Subcutaneous abdominal adipose tissue (tissue), 5 donors: ENCODE results near the gene STK38L.

Source experiments
- H3K27ac ChIP-seq: one replicate; pipeline ENCODE4 v1.7.0; 2013; ENCODE audit warnings: low read depth, mild to moderate bottlenecking, inconsistent platforms, low read length, moderate library complexity
- H3K27me3 ChIP-seq, 5 donors: one replicate each; pipeline ENCODE4 v1.7.0; 2013; ENCODE audit warnings: low read length in 5 of 5, inconsistent platforms in 1 of 5; ENCODE audit not compliant: control insufficient read depth in 5 of 5, insufficient read depth in 4 of 5
- H3K36me3 ChIP-seq, 5 donors: one replicate each; pipeline ENCODE4 v1.7.0; 2013; ENCODE audit warnings: low read length in 5 of 5; ENCODE audit not compliant: control insufficient read depth in 5 of 5, insufficient read depth in 5 of 5
- H3K4me1 ChIP-seq, 5 donors: one replicate each; pipeline ENCODE4 v1.7.0; 2013; ENCODE audit warnings: low read length in 5 of 5, mild to moderate bottlenecking in 3 of 5, moderate library complexity in 1 of 5; ENCODE audit not compliant: control insufficient read depth in 5 of 5, insufficient read depth in 5 of 5
- H3K4me3 ChIP-seq, 5 donors: one replicate each; pipeline ENCODE4 v1.7.0; 2013; ENCODE audit warnings: low read length in 5 of 5, low read depth in 1 of 5
- H3K9ac ChIP-seq, 5 donors: one replicate each; pipeline ENCODE4 v1.7.0; 2013; ENCODE audit warnings: low read length in 5 of 5, mild to moderate bottlenecking in 4 of 5, moderate library complexity in 3 of 5
- H3K9me3 ChIP-seq, 5 donors: one replicate each; pipeline ENCODE4 v1.7.0; 2013; ENCODE audit warnings: low read length in 5 of 5; ENCODE audit not compliant: control insufficient read depth in 5 of 5
- donor health status: healthy.
- donor health status: healthy.
- donor health status: healthy.
- donor health status: healthy.
- donor health status: healthy.

The STK38L gene

DNA sequence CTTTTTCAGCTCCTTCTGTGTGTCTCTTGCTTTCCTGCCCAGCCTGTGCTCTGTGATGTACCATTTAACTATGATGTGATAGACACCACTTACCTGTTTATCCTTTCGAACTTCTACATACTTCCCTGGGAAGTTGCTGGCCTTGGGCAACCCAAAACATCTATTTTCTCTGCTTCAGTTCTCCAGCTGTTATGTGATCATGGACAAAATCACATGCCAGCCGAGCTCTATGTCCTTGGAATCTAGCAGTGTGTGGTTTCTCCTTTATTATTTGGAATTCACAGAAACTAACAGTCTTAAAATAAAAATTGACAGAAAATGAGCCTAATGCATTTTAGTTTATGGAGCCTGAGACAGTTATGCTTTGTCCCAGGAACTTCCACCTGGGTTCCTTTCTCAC lies 111.4 kb downstream of the STK38L start:
- Histone ChIP-seq H3K27ac (no peak overlapping the region), H3K4me1 (no peaks in the 10 kb centered on the region), H3K36me3 (no peaks in the 10 kb centered on the region), H3K9me3 (no peaks in the 10 kb centered on the region), H3K27me3 (no peaks in the 10 kb centered on the region), H3K4me3 (no peak overlapping the region), H3K9ac (no peak overlapping the region)

- H3K9me3 ChIP-seq, result no peaks in the 10 kb centered on the region
- no peak overlapping the region for H3K27ac ChIP-seq
- H3K4me1 ChIP-seq, result no peaks in the 10 kb centered on the region
- H3K4me3 ChIP-seq, result no peak overlapping the region
- no peaks in the 10 kb centered on the region for H3K27me3 ChIP-seq
- H3K9ac ChIP-seq, result no peak overlapping the region
- no peaks in the 10 kb centered on the region for H3K36me3 ChIP-seq
Measured at GRCh38 chr12:27355979-27356378, 111.9 kb downstream of the STK38L start.

DNA sequence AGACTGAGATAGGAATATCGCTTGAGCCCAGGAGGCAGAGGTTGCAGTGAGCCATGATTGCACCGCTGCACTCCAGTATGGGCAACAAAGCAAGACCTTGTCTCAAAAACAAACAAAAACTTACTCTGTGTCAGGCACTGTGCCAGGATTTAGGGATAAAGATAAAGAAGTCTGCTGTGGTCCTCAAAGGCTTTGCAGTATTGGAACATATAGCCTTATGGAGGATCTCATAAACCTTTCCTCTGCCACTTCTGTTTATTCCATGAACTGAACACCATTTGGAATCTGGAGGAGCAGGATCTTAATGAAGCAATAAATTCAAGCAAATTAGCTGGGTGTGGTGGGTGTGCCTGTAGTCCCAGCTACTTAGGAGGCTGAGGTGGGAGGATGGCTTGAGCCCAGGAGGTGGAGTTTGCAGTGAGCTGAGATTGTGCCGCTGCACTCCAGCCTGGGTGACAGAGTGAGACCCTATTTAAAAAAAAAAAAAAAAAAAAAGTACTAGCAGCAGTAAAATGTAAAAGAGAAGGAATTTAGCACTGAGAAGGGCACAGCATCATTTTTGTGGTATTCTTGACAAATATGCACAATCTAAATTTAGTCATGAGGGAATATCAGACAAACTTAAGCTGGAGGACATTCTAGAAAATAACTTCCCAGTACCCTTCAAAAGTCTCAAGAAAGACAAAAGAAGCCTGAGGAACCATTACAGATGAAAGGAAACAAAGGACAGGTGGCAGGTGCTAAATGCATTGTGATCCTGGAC lies 115.7 kb downstream of the STK38L start:
- Histone ChIP-seq H3K9ac (no peak overlapping the region), H3K4me3 (no peak overlapping the region), H3K4me1 (no peaks in the 10 kb centered on the region), H3K27me3 (no peaks in the 10 kb centered on the region), H3K36me3 (no peaks in the 10 kb centered on the region), H3K27ac (no peak overlapping the region), H3K9me3 (no peaks in the 10 kb centered on the region)

GRCh38 chr12:27361372-27361771 lies 117.3 kb downstream of the STK38L start:
- Histone ChIP-seq H3K9ac (no peak overlapping the region), H3K9me3 (no peaks in the 10 kb centered on the region), H3K4me1 (no peaks in the 10 kb centered on the region), H3K36me3 (no peaks in the 10 kb centered on the region), H3K27me3 (no peaks in the 10 kb centered on the region), H3K4me3 (no peak overlapping the region), H3K27ac (no peak overlapping the region)

GRCh38 chr12:27366621-27367020 lies 122.5 kb downstream of the STK38L start:
- Histone ChIP-seq H3K27ac (no peak overlapping the region), H3K27me3 (no peaks in the 10 kb centered on the region), H3K36me3 (peaks cover 0 to 3% (median 0%) of the 10 kb centered on the region in 5 donors), H3K9ac (no peak overlapping the region), H3K4me3 (no peak overlapping the region), H3K4me1 (no peaks in the 10 kb centered on the region), H3K9me3 (no peaks in the 10 kb centered on the region)

GRCh38 chr12:27367078-27367477 lies 123.0 kb downstream of the STK38L start:
- H3K4me3 ChIP-seq, result no peak overlapping the region
- no peak overlapping the region for H3K27ac ChIP-seq
- no peaks in the 10 kb centered on the region for H3K27me3 ChIP-seq
- no peaks in the 10 kb centered on the region for H3K4me1 ChIP-seq
- H3K36me3 ChIP-seq, result peaks cover 0 to 3% (median 0%) of the 10 kb centered on the region in 5 donors
- H3K9ac ChIP-seq, result no peak overlapping the region
- no peaks in the 10 kb centered on the region for H3K9me3 ChIP-seq
